Neural progenitor cell (in vitro differentiated cells): ENCODE measurements around the gene NACA2. TPM values are rescaled to one million over a fixed set of nuclear protein-coding genes. Genes with fewer than 3 reads are reported as not detected.
"Not testable (repeated sequence)": the region's sequence is repeated elsewhere in the genome, so short reads cannot be mapped to it uniquely, and the experiment has no call there.

Source experiments
- DNase-seq: peaks from one replicate; pipeline ENCODE4 v3.0.0-alpha.2; 2016; ENCODE audit warnings: low spot score
- H2AFZ ChIP-seq: fragments of 200-600 bp; sonication (generic); replicated peaks from 2 replicates; pipeline ENCODE4 v1.6.1; 2016; ENCODE audit warnings: antibody characterized with exemption
- H3F3A ChIP-seq: fragments of 200-600 bp; sonication (generic); 2 replicates; pipeline ENCODE4 v1.6.1; 2016; ENCODE audit warnings: antibody characterized with exemption, low read depth
- H3K27ac ChIP-seq: fragments of 200-600 bp; sonication (generic); 2 replicates; pipeline ENCODE4 v1.5.1; 2016; ENCODE audit warnings: mild to moderate bottlenecking
- H3K27me3 ChIP-seq: fragments of 200-600 bp; sonication (generic); 2 replicates; pipeline ENCODE4 v1.6.1; 2016; ENCODE audit warnings: mild to moderate bottlenecking, moderate library complexity
- H3K36me3 ChIP-seq: fragments of 200-600 bp; sonication (generic); 2 replicates; pipeline ENCODE4 v1.5.1; 2016
- H3K4me1 ChIP-seq: fragments of 200-600 bp; sonication (generic); 2 replicates; pipeline ENCODE4 v1.6.1; 2016; ENCODE audit warnings: mixed run types
- H3K4me2 ChIP-seq: fragments of 200-600 bp; sonication (generic); 2 replicates; pipeline ENCODE4 v1.6.1; 2016
- H3K4me3 ChIP-seq: fragments of 200-600 bp; sonication (generic); 2 replicates; pipeline ENCODE4 v1.5.1; 2016
- H3K79me2 ChIP-seq: fragments of 200-600 bp; sonication (generic); 2 replicates; pipeline ENCODE4 v1.6.1; 2016; ENCODE audit warnings: low read depth
- H3K9ac ChIP-seq: fragments of 200-600 bp; sonication (generic); 2 replicates; pipeline ENCODE4 v1.6.1; 2016
- H3K9me3 ChIP-seq: fragments of 200-600 bp; sonication (generic); 2 replicates; pipeline ENCODE4 v1.5.1; 2016; ENCODE audit warnings: low read depth
- H4K20me1 ChIP-seq: fragments of 200-600 bp; sonication (generic); 2 replicates; pipeline ENCODE4 v1.6.1; 2016; ENCODE audit warnings: low read depth
- H3K27ac Mint-ChIP-seq: 3 replicates; pipeline ENCODE4 v1.8.0; 2021; ENCODE audit warnings: mixed read lengths
- H3K27me3 Mint-ChIP-seq: 2 replicates; pipeline ENCODE4 v1.8.0; 2022; ENCODE audit warnings: low read depth, mild to moderate bottlenecking, inconsistent platforms, moderate library complexity, mixed read lengths; ENCODE audit not compliant: insufficient read depth
- H3K36me3 Mint-ChIP-seq: 3 replicates; pipeline ENCODE4 v1.8.0; 2021; ENCODE audit warnings: mixed read lengths
- H3K4me1 Mint-ChIP-seq: 3 replicates; pipeline ENCODE4 v1.8.0; 2021; ENCODE audit warnings: mixed read lengths
- H3K4me3 Mint-ChIP-seq: 3 replicates; pipeline ENCODE4 v1.8.0; 2021; ENCODE audit warnings: mild to moderate bottlenecking, moderate library complexity, mixed read lengths
- H3K9me3 Mint-ChIP-seq: 3 replicates; pipeline ENCODE4 v1.8.0; 2020; ENCODE audit warnings: mixed read lengths
- CTCF ChIP-seq: fragments of 200-600 bp; sonication (generic); IDR thresholded peaks from 2 replicates; pipeline ENCODE4 v1.5.1; 2017; ENCODE audit warnings: antibody characterized with exemption, mild to moderate bottlenecking
- EZH2 ChIP-seq: fragments of 200-600 bp; sonication (generic); IDR thresholded peaks from 2 replicates; pipeline ENCODE4 v1.6.1; 2017; ENCODE audit warnings: antibody characterized with exemption, mild to moderate bottlenecking, moderate library complexity
- EZH2phosphoT487 ChIP-seq: fragments of 200-600 bp; sonication (generic); IDR thresholded peaks from 2 replicates; pipeline ENCODE4 v1.6.1; 2017; ENCODE audit warnings: antibody characterized with exemption
- total RNA-seq: library from RNA; depleted of rRNA; stranded (reverse); fragments of >200 nt; gene quantifications from 2 replicates; pipeline ENCODE4 v1.2.3, GENCODE V29; 2015; ENCODE audit warnings: low replicate concordance

NACA2 gene
- total RNA-seq, 1 donor from 2014 or later = not detected

- no peak overlapping the region for H3K4me3 Mint-ChIP-seq
- H3K27me3 Mint-ChIP-seq = no peaks in the 10 kb centered on the region
- no peaks in the 10 kb centered on the region for H3K4me1 ChIP-seq
- no peaks in the 10 kb centered on the region for H3F3A ChIP-seq
- peaks cover 14% of the 10 kb centered on the region for H3K9me3 Mint-ChIP-seq
- H3K9ac ChIP-seq = no peak overlapping the region
- H3K36me3 Mint-ChIP-seq = no peaks in the 10 kb centered on the region
- no peaks in the 10 kb centered on the region for H3K79me2 ChIP-seq
- no peak for DNase-seq
- H3K27me3 ChIP-seq = no peaks in the 10 kb centered on the region
- no peaks in the 10 kb centered on the region for H3K36me3 ChIP-seq
- H3K9me3 ChIP-seq = no peaks in the 10 kb centered on the region
- no peak for TF ChIP-seq EZH2
- TF ChIP-seq CTCF = no peak
- TF ChIP-seq EZH2phosphoT487 = no peak
- H3K27ac ChIP-seq = no peak overlapping the region
- H3K4me3 ChIP-seq = no peak overlapping the region
- no peak overlapping the region for H2AFZ ChIP-seq
- H3K4me2 ChIP-seq = no peak overlapping the region
- H3K4me1 Mint-ChIP-seq = no peaks in the 10 kb centered on the region
- H3K27ac Mint-ChIP-seq = no peak overlapping the region
- H4K20me1 ChIP-seq = no peaks in the 10 kb centered on the region
These were observed 41.8 kb upstream of the NACA2 start for GRCh38 chr17:61632826-61633225.

- no peaks in the 10 kb centered on the region for H3K27me3 ChIP-seq
- H3K4me1 Mint-ChIP-seq = no peaks in the 10 kb centered on the region
- H3K27me3 Mint-ChIP-seq = no peaks in the 10 kb centered on the region
- H3K9ac ChIP-seq = no peak overlapping the region
- H3K4me1 ChIP-seq = no peaks in the 10 kb centered on the region
- H2AFZ ChIP-seq = no peak overlapping the region
- H3K79me2 ChIP-seq = no peaks in the 10 kb centered on the region
- no peak overlapping the region for H3K4me3 ChIP-seq
- peaks cover 14% of the 10 kb centered on the region for H3K9me3 Mint-ChIP-seq
- no peaks in the 10 kb centered on the region for H3K9me3 ChIP-seq
- H3K27ac Mint-ChIP-seq = no peak overlapping the region
- no peaks in the 10 kb centered on the region for H3K36me3 Mint-ChIP-seq
- no peaks in the 10 kb centered on the region for H3F3A ChIP-seq
- H4K20me1 ChIP-seq = no peaks in the 10 kb centered on the region
- H3K36me3 ChIP-seq = no peaks in the 10 kb centered on the region
- no peak overlapping the region for H3K27ac ChIP-seq
- TF ChIP-seq CTCF (no peak), EZH2 (no peak)
- no peak for DNase-seq
- no peak overlapping the region for H3K4me3 Mint-ChIP-seq
- H3K4me2 ChIP-seq = no peak overlapping the region
These were observed 40.8 kb upstream of the NACA2 start for GRCh38 chr17:61631800-61632199.

- H3K27ac Mint-ChIP-seq, H2AFZ ChIP-seq, H3K36me3 ChIP-seq, H3K4me1 ChIP-seq, H3K79me2 ChIP-seq, H3K4me3 ChIP-seq, H3K9me3 Mint-ChIP-seq, DNase-seq, H3K27me3 Mint-ChIP-seq, H3F3A ChIP-seq, H3K4me3 Mint-ChIP-seq, H4K20me1 ChIP-seq, H3K9me3 ChIP-seq, H3K4me1 Mint-ChIP-seq, H3K27ac ChIP-seq, H3K4me2 ChIP-seq, H3K36me3 Mint-ChIP-seq, H3K27me3 ChIP-seq, H3K9ac ChIP-seq: not testable (repeated sequence)
These were observed 37.1 kb upstream of the NACA2 start for GRCh38 chr17:61628158-61628557.

GRCh38 chr17:61627658-61628057 lies 36.6 kb upstream of the NACA2 start:
- no peak overlapping the region for H3K4me2 ChIP-seq
- TF ChIP-seq EZH2 (no peak), EZH2phosphoT487 (no peak), CTCF (no peak)
- H3K4me3 Mint-ChIP-seq = no peak overlapping the region

More at GRCh38 chr17:61627658-61628057, 36.6 kb upstream of the NACA2 start:
- Histone ChIP-seq H3K79me2 (no peaks in the 10 kb centered on the region), H3K9ac (no peak overlapping the region), H4K20me1 (no peaks in the 10 kb centered on the region), H3K4me3 (no peak overlapping the region), H3F3A (no peaks in the 10 kb centered on the region), H3K27me3 (no peaks in the 10 kb centered on the region), H2AFZ (no peak overlapping the region), H3K36me3 (no peaks in the 10 kb centered on the region), H3K9me3 (no peaks in the 10 kb centered on the region), H3K27ac (no peak overlapping the region), H3K4me1 (no peaks in the 10 kb centered on the region)
- Mint-ChIP-seq H3K27me3 (peaks cover 3% of the 10 kb centered on the region), H3K36me3 (no peaks in the 10 kb centered on the region), H3K4me1 (no peaks in the 10 kb centered on the region), H3K9me3 (no peaks in the 10 kb centered on the region), H3K27ac (no peak overlapping the region)
- DNase-seq = no peak
